ENCODE data around the gene RASGEF1C.

The RASGEF1C gene

DNA sequence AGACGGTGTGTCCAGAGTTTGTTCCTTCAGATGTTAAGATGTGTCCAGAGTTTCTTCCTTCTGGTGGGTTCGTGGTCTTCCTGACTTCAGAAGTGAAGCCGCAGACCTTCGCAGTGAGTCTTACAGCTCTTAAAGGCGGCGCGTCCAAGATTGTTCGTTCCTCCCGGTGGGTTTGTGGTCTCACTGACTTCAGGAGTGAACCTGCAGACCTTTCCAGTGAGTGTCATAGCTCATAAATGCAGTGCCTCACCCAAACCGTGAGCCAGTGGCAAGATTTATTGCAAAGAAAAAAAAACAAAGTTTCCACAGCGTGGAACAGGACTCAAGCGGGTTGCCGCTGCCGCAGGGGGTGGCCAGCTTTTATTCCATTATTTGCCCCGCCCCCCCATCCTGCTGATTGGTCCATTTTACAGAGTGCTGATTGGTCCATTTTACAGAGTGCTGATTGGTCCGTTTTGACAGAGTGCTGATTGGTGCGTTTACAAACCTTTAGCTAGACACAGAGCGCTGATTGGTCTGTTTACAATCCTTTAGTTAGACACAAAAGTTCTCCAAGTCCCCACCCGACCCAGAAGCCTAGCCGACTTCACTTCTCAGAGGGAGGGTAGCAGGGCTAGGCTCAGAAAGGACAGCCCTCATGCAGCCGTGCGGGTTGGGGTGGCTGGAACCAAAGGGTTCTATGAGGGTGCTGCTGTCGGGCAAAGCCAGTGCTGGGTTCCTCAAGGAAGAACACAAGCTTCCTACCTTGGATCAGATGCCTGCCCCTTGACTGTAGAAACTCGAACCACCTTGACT lies 128.3 kb downstream of the RASGEF1C start:
- no peak for FAIRE-seq

DNA sequence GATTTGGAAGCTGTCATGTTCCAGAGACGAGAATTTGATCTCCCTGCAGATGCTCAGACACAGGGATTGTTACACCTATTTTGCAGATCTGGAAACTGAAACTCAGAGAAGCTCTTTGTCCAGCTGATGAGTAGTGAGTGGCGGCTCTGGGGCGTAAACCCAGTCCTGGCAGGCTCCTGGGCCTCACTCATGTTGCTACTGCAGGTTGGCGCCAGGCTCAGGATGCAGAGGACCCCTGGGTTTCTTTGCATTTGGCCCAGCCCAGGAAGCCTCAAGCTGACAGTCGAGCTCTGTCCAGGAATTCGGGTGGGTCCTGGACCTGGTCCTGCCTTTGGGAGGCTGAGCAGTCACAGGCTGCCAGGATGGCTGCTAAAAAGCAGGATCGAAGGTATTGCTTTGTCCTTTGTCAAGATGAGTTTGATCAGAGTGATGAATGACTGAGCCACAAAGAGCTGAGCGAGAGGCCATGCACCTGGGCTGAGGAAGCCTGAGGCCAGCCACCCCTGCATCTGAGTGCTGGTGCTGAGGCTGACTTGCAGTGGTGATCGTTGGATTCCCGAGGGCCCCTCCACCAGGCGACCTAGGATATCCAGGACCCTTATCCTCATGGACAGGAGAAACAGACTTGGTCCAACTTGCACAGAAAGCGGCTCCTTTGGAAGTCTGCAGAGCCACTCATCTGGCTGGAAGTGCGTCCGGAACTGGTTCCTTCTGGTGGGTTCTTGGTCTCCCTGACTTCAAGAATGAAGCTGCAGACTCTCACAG lies 129.1 kb downstream of the RASGEF1C start:
- FAIRE-seq: no peak

DNA sequence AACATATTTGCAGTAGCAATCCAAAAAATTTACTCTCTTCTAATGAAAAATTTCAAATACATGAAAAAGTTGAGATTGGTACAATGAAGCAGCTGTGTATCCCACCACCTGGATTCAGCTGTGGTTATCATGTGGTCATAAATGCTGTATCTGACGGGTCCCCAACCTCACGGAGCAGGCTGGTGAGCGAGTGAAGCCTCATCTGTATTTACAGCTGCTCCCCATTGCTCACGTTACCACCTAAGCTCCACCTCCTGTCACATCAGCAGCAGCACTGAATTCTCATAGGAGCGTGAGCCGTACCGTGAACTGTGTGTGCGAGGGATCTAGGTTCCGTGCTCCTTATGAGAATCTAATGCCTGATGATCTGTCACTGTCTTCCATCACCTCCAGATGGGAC lies 130.7 kb downstream of the RASGEF1C start:
- FAIRE-seq: no peak

DNA sequence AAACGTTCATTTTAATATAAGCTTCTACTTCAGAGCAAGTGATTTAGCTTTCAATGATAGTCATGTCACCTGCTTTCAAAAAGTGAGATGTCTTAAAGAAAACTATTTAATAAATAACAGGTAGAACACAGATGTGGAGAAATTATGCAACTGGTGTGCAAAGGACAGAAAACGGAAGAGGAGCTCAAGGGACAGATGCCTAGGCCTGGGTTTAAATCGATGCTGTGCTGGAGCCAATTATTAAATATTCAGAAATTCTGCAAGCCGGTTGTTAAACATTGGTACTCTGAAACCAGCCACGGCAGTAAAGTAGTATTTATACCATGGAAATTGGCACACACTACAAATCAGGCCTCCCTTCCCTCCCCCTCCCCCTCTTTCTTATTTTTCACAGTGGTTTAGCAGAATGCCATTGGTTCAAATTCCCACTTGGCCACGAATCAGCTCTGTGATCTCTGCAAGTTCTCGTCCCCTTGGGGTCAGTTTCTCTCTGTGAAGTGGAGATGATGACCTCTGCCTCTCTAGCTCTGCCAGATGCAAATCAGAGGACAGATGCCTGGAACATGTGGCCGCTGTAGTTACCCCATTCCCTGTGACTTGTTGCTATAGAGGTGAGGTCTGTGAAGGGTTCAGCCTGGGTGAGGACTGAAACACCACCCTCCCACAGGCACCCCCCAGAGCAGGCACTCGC lies 131.3 kb downstream of the RASGEF1C start:
- FAIRE-seq: no peak

DNA sequence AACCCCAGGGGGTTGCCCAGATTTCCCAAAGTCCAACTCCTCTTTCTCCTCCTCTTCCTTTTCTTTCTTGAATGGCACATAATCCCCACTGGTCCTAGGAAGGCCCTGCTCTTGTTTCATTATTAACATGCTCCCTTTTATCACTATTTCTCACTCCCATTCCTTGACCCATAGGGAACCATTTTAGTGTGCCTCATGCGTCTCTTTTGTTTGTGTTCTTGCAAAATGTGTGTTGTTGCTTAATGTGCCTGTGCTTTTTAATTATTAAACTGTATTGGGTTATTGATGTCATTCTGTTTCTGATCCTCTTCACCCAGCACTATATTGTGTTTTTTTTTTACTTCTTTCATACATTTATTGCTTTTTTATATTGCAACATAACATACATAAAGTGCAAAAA lies 133.3 kb downstream of the RASGEF1C start:
- no peak for FAIRE-seq

DNA sequence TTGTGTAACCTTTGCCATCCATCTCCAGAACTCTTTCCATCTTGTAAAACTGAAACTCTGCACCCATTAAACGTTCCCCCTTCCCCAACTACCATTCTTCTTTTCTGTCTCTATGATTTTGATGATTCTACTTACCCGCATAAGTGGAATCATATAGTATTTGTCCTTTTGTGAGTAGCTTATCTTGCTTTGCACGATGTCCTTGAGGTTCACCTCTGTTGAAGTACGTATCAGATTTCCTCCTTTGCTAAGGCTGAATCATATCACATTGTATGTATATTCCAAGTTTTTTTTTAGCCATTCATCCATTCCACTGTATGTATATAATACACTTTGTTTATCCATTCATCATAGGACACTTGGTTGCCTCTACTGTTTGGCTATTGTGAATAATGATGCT lies 134.5 kb downstream of the RASGEF1C start:
- no peak for FAIRE-seq

DNA sequence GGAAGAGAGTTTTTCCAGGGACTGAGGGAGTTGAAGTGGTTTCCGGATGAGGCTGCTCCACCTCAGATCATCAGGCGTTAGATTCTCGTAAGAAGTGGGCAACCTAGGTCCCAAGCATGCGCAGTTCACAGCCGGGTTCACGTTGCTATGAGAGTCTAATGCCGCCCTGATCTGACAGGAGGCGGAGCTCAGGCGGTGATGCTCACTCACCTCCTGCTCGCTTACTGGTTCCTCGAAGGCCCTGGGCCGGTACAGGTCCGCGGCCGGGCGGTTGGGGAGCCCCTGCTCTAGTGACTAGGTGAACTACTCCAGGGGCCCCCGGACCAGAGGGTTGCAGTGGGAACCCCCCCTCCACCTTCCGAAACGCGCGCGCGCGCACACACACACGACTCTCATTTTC lies 136.5 kb downstream of the RASGEF1C start:
- no peak for FAIRE-seq

DNA sequence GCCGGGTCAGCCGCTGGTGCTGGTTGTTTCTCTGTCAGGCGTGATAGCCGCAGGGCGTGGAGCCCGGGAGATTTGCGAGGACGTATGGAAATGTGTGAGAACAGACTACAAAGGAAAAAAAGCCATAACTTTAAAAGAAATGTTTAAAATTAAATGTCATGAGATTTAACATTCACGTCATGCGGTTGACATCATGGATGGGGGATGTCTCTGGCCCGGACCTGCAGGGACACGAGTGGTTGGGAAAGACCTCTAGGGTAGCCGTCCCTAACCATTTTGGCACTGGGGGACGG lies 136.8 kb downstream of the RASGEF1C start:
- no peak for FAIRE-seq

DNA sequence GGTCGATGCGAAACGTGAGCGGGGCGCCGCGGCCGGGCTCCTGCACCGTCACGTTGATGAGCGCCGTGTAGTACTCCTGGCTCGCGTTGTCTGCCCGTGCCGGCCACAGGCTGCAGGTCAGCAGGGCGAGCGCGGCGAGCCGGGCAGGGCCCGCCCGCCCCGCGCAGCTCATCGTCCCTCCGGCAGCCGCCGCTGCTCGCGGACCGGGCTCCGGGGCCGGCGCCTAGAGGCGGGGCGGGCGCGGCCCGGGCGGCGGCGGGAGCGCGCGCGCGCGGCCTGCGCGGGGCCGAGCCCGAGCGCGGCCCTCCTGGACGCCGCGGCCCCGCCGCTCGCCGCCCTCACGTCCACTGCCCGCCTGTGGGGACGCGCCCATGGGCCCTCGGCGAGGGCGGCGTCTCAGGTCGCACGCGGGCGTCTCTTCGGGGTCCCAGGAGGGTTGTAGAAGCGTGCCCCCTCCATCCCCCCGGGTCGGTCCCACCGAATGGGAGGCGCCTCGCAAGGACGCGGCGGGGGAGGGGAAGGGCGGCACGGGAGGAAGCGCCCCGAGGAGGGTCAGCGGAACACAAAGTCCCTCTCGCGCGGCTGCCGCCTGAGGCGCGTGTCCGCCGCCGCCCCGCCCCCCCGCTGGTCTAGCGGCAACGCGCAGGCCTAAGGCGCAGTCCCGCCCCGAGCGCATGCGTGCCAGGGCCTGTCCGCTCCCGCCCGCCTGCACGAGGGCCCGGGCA lies 137.3 kb downstream of the RASGEF1C start, which contains the start of gene RNF130:
Gene RNF130, minus strand, starts transcription at position 229 of the 725 bp plus-strand sequence. Its CDS starts 57 bp downstream, at position 172.
- no peak for FAIRE-seq

DNA sequence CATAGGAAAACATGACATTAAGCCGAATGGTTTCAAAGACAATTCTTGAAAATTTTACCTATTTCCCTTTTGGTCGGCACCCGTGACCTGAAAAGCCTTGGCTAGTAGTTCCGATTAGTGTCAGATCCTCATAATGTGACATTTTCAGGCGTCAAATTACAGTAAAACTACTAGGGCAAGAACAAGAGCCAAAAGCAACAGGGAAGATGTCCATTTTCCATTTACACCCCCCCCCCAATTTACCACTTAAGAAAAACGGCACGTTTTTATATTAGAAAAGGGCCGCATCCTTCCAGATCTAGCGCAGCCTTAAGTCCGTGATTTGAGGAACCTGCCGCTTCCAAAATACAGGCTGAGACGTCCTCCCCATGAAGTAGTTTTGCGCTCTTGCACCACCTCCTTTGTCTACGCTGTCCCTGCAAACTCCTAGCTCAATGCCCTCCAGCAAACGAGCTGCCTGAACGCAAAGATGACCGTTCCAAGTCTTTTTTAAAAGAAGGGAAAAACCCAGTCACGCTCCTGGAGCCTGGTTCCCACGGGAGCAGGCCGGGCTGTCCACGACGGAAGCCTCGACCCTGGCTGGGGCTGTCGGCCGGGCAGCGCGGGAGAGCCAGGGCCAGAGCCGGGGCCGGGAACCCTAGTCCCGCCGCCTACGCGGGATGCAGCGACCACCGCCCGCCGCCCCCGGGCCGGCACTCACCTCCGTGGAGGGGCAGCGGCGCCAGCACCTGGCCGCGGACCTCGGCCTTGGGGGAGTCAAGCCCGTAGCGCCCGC lies 138.1 kb downstream of the RASGEF1C start:
- FAIRE-seq: no peak

DNA sequence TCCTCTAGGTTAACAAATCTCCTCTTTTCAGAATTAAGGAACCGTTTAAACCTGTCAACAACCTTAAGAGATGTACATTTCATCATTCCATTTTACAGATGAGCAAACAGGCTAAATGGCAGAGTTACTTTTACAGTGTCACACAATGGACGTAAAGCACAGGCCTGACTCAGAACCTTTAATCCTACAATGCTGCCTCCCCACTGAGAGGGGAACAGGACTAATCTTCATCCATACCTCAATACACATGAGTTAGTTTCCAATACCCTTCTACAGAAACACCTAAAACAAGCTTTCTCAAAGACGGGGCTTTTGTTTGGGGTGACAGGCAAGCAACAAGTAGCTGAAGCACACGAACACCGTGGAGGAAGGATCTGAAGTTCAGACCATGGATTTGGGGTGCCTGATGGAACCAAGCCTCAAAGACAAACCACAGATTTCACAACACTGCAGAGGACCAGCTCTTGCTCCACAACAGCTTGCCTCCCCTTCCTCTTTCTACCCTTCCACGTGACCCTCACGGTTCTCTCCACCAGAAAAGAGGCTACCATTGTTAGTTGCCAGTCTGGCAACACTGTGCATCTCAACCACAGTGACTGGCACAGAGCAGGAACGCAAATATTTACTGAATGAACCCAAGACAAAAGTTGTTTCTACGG lies 139.3 kb downstream of the RASGEF1C start:
- FAIRE-seq: no peak

DNA sequence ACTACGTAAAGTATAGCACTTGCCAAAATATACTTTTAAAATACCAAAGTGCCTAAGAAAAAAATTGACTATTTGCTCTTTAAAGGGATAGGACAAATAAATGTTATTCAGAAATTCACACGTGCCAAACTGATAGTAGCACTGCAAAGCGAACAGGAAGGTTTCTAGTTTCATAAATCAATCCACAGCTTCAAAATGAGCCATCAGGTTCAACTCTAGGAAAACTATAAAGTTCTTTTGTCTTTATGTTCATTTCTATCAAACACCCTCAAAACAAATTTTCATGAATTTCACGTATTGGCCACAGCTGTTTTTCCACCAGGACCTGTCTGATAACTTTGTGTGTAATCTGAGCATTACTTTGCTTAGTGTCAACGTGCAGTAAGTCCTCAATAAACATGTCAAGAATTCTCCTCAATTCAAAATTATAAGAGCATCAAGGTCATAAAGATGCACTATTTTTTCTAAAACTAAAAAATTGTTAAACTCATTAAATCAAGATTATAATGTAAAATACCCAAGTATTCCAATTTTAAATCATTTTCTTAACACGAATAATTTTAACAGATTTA lies 140.4 kb downstream of the RASGEF1C start:
- no peak for FAIRE-seq

DNA sequence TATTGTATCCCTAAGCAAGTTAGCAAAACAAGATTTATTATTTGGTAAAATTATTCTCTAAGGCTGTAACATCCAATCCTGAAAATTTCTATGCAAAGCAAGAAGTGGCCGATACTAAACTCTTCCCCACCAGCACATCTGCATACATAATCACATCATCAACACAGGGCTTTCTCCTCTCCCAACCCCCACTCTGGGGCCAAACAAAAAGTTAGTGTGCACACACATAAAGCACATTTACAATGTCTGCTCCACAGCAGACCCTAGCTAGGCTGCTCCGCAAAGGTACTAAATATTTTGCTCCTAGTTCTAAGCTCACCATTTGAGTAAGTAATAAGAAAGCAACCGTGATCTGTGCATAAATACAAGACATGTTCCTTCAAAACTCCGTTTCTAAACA lies 141.0 kb downstream of the RASGEF1C start:
- FAIRE-seq: no peak

DNA sequence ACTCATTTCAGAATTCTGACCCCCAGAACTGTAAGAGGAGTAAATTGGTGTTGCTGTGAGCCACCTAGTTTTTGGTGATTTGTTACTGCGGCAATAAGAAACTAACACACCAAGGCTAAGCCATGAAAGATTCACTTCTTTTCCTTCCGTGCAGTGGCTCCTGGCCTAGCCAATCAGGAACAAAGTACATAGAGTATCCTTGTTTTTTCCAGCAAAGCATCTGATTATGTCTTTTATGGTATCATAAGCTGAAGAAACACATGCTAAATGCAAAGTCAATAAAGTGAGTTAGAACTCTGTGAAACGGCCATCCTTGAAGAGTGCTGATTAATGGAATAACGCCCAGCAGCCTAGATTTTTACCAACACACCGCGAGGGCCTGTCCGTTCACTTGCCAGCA lies 148.8 kb downstream of the RASGEF1C start:
- no peak for FAIRE-seq

DNA sequence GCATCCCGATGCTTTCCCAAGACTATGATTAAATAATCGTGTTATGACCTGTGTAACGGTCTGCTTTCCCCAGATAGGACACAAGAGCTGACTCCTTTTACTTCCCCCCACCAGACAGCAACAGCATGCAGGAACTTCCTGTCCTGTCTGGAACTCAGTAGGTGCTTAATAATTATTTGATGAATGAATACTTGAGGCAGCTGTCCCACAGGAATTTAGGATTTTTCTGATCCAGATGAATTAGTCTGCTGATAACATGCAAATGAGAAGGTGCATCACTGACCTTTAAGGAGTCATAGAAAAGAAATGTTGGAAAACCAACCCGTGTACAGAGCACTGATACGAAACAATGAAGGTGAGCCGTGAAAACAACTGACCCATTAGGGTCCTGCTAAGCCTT lies 149.7 kb downstream of the RASGEF1C start:
- FAIRE-seq: no peak

DNA sequence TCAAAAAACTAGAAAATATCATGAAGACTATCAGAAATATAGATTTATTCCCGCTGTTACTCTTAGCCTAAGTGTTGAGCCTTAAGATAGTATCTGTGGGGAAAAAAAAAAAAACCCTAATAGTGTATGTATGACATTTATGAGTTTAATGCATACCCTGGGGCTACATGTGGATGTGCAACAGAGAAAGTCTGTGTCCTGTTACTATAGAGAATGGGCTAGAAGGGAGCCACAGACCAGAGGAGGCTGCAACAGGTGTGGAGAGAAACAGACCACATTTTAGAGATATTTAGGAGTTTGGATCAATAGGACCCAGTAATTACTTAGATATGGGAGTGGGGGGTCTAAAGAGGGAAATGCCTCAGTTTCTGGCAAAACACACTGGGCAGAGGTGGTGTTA lies 152.9 kb downstream of the RASGEF1C start:
- FAIRE-seq: no peak

DNA sequence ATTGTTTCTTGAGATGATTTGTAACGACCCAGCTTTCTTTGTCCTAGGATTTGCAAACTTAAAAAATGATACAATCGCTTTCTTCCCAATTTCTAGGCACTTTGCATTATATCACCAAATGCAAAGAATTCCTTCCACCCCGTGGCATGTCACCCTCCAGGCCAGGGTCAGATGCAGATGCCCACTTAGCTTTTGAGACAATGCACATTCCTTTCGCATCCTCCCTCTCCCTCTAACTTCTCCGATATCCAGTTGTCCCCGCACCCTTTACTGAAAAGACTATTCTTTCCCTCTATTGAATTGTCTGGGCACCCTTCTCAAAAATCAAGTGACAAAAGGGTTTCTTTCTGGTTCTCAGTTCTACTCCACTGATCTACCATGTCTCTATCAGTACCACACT lies 154.8 kb downstream of the RASGEF1C start:
- FAIRE-seq: no peak

DNA sequence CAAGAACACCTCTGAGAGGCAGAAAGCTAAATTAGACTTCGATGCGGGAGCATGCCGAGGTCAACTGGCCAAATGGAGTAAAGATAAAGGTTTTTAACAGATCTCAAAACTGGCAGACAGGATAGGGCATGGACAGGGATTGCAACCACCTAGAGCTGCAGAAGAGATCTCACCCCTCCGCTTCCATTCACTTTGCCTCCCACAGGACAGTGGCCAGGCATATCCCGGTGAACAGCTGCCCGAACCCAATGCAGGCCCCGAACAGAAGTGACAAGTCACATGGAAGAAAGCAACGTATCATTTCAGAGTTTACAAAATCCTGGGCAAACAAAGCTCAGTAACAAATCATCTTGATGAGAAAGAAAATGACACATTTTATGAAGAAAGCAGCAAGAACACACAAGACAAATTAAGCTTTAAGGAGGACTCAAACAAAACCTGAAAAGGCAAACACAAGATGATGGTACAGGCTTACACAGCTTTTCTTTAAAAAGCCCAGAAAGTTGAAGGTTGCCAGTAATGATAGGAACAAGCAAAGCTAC lies 155.9 kb downstream of the RASGEF1C start:
- no peak for FAIRE-seq

DNA sequence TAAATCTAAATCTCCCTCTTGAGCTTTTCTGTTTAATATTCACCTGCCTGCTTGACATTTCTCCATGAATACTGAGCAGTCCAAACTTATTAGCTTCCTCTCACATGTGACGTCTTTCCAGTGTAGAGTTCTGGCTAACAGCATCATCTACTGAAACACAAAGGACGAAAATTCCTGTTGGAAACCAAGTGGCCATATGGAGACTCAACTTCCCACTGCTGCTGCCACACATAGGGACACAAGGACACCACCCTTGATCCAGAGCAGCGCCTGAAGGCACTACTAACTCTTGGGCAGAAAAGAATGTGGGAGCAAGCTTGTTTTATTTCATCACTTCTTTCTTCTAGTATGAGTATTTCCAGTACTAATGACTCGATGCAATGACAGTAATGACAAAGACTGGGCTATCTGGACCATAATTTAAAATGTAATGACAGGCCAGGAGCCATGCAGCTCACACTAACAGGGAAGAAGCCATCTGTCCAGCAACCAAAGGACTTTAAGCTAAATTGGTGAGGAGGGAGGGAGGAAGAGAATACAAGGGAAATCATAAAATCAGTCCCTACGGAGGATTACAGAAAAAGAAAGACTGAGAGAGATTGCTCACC lies 156.7 kb downstream of the RASGEF1C start:
- no peak for FAIRE-seq

All from colon (tissue), 2 donors.